Esophagus squamous epithelium (tissue), 4 donors: Measurements from ENCODE around the gene VWA3A.

ENCODE experiments used
- CTCF ChIP-seq, 6 experiments: fragments of 450-650 bp in 4 of 6; fragments of 200-600 bp in 2 of 6; sonication (generic) in 2 of 6; IDR thresholded peaks; one replicate each; pipeline ENCODE4 v1.5.1; 2016 to 2019; ENCODE audit warnings: antibody characterized with exemption in 6 of 6, mild to moderate bottlenecking in 4 of 6, moderate library complexity in 4 of 6
- POLR2A ChIP-seq, 4 donors: fragments of 450-650 bp; IDR thresholded peaks; one replicate each; pipeline ENCODE4 v1.6.1; 2017; ENCODE audit warnings: antibody characterized with exemption in 4 of 4, mild to moderate bottlenecking in 4 of 4, moderate library complexity in 3 of 4

- TF ChIP-seq CTCF (IDR thresholded peaks at IDR 0.05), result no peak
- no peak for TF ChIP-seq POLR2A (IDR thresholded peaks at IDR 0.05)
Measured at GRCh38 chr16:22092143-22092933, at the start of gene VWA3A.
